ENCODE measurements around the gene ZNF791.

ZNF791 gene

DNA sequence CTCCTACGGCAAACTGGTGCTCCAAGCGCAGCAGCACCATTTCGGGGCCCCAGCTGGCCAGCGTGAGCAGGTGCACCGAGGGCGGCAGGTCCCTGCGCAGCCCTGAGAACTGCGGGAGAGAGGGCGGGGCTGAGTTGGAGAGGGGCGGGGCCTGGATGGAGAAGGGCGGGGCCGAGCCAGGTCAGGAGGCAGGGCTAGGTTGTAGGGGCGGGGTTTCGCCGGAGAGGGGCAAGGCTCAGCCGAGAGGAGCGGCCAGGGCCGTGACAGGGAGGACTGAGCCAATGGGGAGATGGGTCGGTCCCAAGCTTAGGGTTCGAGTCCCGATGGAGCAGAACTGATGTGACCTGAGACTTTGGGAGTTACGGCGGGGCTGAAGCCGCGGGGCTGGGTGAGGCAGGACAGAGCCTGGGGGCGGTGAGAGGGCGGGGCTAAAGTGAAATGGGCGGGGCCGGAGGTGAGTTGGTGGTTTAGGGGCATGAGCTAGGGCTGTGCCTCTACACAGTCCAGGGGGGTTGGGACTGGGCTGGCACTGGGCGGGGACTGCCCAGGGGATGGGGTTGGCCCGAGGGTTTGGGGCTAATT lies 36.9 kb downstream of the ZNF791 start:
- DNase-seq (ENCODE audit: low spot score) = peak; percentile 77
- no peak for TF ChIP-seq CTCF (IDR thresholded peaks at IDR 0.05; ENCODE audit: extremely low read depth, missing control alignments)

DNA sequence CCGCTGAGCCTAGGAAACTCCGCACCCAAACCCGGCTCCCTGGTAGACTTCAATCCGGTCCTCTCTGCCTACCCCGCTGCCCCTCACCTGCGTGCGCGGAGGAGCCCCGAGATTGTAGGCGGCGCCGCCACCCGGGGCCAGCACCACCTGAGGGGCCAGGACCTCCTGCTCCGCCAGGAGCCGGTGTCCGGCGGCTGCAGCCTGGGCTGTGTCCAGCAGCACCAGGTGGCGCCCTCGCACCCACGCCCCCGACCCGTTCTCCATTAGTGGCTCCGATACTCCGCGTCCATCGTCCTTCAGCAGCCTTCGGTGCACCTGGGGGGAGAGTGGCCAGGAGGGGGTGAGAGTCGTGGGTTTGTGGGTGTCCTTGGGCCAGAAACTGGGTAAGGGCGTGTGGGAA lies 37.4 kb downstream of the ZNF791 start:
- DNase-seq (ENCODE audit: low spot score) = no peak
- TF ChIP-seq CTCF (IDR thresholded peaks at IDR 0.05; ENCODE audit: extremely low read depth, missing control alignments) = peak; percentile 1

- no peak for TF ChIP-seq CTCF (IDR thresholded peaks at IDR 0.05; ENCODE audit: extremely low read depth, missing control alignments)
- no peak for DNase-seq (ENCODE audit: low spot score)
Observed at GRCh38 chr19:12649941-12650340, 39.2 kb downstream of the ZNF791 start.

DNA sequence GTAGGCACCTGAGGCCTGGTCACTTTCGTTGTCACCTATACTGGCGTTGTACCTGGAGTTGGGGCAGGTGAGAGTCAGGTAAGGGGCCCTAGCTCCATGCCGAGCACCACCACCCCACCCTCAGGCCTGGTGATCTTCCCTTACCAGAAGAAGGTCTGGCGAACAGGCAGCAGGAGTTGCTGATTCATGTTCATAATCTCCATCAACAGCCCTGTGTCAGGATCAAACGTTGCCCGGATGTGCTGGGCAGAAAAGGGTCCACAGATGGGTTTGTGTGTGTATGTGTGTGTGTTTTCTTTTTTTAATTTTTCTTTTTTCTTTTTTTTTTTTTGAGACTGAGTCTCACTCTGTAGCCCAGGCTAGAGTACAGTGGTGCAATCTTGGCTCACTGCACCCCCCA lies 41.5 kb downstream of the ZNF791 start:
- no peak for DNase-seq (ENCODE audit: low spot score)
- TF ChIP-seq CTCF (IDR thresholded peaks at IDR 0.05; ENCODE audit: extremely low read depth, missing control alignments) = no peak

GRCh38 chr19:12655546-12655945 lies 44.8 kb downstream of the ZNF791 start:
- TF ChIP-seq CTCF (IDR thresholded peaks at IDR 0.05; ENCODE audit: extremely low read depth, missing control alignments) = no peak

DNA sequence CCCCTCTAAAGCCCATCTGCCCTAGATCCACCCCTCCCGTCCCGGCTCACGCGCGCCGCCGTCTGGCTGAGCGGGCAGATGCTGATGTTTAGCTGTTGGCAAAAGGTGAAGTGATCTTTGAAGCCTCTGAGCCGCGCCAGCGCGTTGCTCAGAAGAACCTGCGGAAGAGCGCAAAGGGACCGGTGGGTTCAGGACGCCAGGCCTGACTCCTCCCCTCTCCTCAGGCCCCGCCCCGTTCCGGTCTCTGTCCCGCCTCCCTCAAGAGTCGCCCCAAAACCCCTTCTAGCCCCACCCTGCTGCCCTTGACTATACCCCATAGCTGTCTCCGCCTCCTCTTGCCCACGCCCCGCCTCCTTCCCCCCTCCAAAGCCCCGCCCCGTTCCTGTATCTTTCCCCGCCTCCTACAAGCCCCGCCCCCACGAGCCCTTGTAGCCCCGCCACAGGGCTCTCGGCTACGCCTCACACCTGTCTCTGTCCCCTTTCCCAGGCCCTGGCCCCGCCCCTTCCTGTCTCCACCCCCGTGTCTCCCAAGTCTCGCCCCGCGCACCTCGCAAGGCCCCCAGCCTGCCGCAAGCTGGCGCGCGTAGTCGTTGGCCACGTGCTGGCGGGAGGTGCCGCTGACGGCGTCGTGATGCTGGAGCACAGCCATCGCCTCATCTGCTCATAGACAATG lies 46.3 kb downstream of the ZNF791 start:
- DNase-seq (ENCODE audit: low spot score) = no peak
- TF ChIP-seq CTCF (IDR thresholded peaks at IDR 0.05; ENCODE audit: extremely low read depth, missing control alignments) = no peak

More at GRCh38 chr19:12655546-12655945, 44.8 kb downstream of the ZNF791 start:
- no peak for DNase-seq (ENCODE audit: low spot score)

DNA sequence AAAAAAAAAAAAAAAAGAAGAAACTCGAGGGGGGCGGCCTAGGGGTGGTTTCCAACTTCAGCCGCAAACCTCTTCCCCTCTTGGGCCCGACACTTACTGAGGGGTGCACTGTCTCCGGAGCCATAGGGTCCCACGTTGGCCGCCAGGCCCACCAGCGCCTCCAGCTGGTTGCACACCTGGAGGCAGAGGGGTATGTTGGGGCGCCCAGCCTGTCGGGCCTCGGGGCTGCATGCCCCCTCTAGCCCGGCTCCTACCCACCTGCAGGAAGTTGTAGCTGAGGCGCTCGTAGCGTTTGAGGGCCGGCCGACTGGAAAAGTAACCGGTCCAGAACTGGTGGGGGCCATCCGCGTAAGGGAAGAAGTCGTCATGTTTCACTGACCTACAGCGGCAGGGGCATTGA lies 47.2 kb downstream of the ZNF791 start:
- no peak for DNase-seq (ENCODE audit: low spot score)
- no peak for TF ChIP-seq CTCF (IDR thresholded peaks at IDR 0.05; ENCODE audit: extremely low read depth, missing control alignments)

Measured in GM20000 (cell line).